Kasumi-1 (cell line): ENCODE measurements around the gene TGFB3.
"Not testable (repeated sequence)": the region's sequence is repeated elsewhere in the genome, so short reads cannot be mapped to it uniquely, and the experiment has no call there.

ENCODE experiments used
- DNase-seq, 2 experiments: peaks; one replicate each; lab custom pipeline; 2025; lab: John Stamatoyannopoulos, UW

The TGFB3 gene

GRCh38 chr14:75952489-75952888 is 29.3 kb downstream of the TGFB3 start:
- DNase-seq = no peak

- DNase-seq = no peak
Observed at GRCh38 chr14:75946785-75947184, 35.0 kb downstream of the TGFB3 start.

GRCh38 chr14:75944607-75945241 is 37.1 kb downstream of the TGFB3 start:
- no peak for DNase-seq

- DNase-seq = no peak
Observed at GRCh38 chr14:75941030-75941429, 40.8 kb downstream of the TGFB3 start.

GRCh38 chr14:75939200-75939599 is 42.6 kb downstream of the TGFB3 start:
- no peak for DNase-seq

- DNase-seq = peak; percentile 25 to 48
Observed at GRCh38 chr14:75934998-75935628, 46.7 kb downstream of the TGFB3 start.

- no peak for DNase-seq
Observed at GRCh38 chr14:75933712-75934296, 48.0 kb downstream of the TGFB3 start.

GRCh38 chr14:75928690-75929181 is 53.1 kb downstream of the TGFB3 start:
- DNase-seq = no peak

- DNase-seq = no peak
Observed at GRCh38 chr14:75927564-75928087, 54.2 kb downstream of the TGFB3 start.

GRCh38 chr14:75926431-75927115 is 55.2 kb downstream of the TGFB3 start:
- no peak for DNase-seq

- DNase-seq = not testable (repeated sequence)
Observed at GRCh38 chr14:75925141-75925840, 56.5 kb downstream of the TGFB3 start.

GRCh38 chr14:75920421-75920820 is 61.4 kb downstream of the TGFB3 start:
- DNase-seq = not testable (repeated sequence)

- no peak for DNase-seq
Observed at GRCh38 chr14:75917946-75918335, 63.9 kb downstream of the TGFB3 start.

GRCh38 chr14:75917322-75917945 is 64.4 kb downstream of the TGFB3 start:
- no peak for DNase-seq

GRCh38 chr14:75915045-75915444 is 66.8 kb downstream of the TGFB3 start:
- no peak for DNase-seq

- no peak for DNase-seq
Observed at GRCh38 chr14:75913183-75913582, 68.6 kb downstream of the TGFB3 start.

- no peak for DNase-seq
Observed at GRCh38 chr14:75911883-75912282, 69.9 kb downstream of the TGFB3 start.

GRCh38 chr14:75910048-75910447 is 71.7 kb downstream of the TGFB3 start:
- DNase-seq = no peak

- DNase-seq = no peak
Observed at GRCh38 chr14:75909630-75910029, 72.2 kb downstream of the TGFB3 start.
